AG09309 (cell line): ENCODE measurements around the gene SPINK2.

ENCODE experiments used
- DNase-seq: peaks from one replicate; pipeline ENCODE4 v3.0.0-alpha.2; 2010; ENCODE audit warnings: low read depth
- H3K4me3 ChIP-seq: 2 replicates; pipeline ENCODE4 v1.5.1; 2011; ENCODE audit warnings: mild to moderate bottlenecking, low read depth, low read length, moderate library complexity; ENCODE audit not compliant: control insufficient read depth
- TF ChIP-seq, protein P1 (sequence below): IDR thresholded peaks from 2 replicates; pipeline ENCODE4 v1.5.1; 2011; ENCODE audit warnings: mild to moderate bottlenecking, low read depth, low read length, inconsistent platforms; ENCODE audit not compliant: insufficient read depth, control insufficient read depth; ENCODE audit errors: missing control alignments

The SPINK2 gene

GRCh38 chr4:56803471-56803870 is 18.0 kb downstream of the SPINK2 start:
- TF ChIP-seq, protein P1, sequence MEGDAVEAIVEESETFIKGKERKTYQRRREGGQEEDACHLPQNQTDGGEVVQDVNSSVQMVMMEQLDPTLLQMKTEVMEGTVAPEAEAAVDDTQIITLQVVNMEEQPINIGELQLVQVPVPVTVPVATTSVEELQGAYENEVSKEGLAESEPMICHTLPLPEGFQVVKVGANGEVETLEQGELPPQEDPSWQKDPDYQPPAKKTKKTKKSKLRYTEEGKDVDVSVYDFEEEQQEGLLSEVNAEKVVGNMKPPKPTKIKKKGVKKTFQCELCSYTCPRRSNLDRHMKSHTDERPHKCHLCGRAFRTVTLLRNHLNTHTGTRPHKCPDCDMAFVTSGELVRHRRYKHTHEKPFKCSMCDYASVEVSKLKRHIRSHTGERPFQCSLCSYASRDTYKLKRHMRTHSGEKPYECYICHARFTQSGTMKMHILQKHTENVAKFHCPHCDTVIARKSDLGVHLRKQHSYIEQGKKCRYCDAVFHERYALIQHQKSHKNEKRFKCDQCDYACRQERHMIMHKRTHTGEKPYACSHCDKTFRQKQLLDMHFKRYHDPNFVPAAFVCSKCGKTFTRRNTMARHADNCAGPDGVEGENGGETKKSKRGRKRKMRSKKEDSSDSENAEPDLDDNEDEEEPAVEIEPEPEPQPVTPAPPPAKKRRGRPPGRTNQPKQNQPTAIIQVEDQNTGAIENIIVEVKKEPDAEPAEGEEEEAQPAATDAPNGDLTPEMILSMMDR, result no peak
- no peak for DNase-seq
- no peak overlapping the region for H3K4me3 ChIP-seq

DNA sequence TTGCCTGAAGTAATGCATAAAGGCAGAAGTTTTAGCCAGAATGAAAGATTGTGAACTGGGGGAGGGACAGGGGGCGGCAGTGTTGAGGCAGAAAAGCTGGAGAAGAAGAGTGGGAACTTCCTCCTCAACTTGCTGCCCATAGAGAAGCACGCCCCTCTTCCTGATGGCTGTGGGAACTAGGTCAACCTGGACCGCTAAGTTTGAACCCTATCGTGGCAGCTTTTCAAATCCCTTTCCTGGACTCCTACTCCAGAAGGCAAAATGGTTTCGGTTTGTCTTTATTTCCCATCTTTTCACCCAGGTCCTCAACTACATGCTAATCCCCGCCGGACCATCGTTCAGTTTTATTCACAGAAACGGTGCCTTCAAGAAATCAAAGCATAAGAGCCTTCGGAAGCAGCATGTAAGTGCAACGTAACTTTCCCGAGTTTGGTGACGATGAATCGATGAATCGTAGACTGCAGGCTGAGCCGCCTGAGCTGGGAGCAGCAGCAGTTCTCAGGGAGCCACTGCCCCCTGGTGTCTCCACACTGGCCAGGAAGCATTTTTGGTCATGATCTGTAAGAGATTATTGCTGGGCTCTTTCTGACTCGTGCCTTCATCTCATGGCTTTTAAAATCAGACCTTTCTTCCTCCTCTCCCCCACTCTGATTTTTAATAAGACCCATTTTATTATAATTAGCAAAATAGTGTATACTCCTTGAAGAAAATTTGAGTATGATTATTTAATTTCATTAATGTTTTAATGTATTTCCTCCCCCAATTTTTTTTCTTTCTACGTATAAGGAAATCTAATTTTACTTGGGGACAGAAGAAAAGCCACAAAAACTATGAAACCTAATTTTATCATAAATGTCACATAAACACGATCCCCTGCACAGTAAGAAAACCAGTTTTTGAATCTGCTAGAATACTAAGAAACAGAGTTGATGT is 21.4 kb downstream of the SPINK2 start:
- DNase-seq, result peak; percentile 39
- H3K4me3 ChIP-seq, result peak overlapping the region; percentile 58
- TF ChIP-seq, protein P1, result peak; percentile 96

GRCh38 chr4:56799161-56799759 is 22.2 kb downstream of the SPINK2 start:
- TF ChIP-seq, protein P1, result no peak
- no peak for DNase-seq
- peak overlapping the region; percentile 58; the same call in 1 of the 2 replicates for H3K4me3 ChIP-seq

DNA sequence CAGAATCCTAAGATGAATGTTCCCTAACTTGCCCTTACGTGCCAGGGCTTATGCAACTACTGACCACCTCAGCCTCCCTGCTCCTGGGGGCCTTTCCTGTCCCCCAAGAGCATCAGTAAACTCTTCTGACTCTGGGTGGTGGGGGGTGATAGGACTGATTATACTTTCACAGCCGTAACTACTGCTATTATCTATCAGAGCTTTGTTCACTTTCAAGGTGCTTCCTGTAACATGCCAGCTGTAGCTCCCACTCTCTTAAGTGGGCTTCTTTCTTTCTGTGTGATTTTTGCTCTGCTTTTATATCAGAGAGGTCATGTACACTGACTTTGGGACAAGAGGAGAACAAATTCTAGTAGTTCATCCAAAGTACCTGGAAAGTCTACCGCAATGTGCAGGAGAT is 25.3 kb downstream of the SPINK2 start:
- TF ChIP-seq, protein P1, result no peak
- DNase-seq, result no peak
- H3K4me3 ChIP-seq, result no peak overlapping the region

GRCh38 chr4:56791316-56791715 is 30.2 kb downstream of the SPINK2 start:
- TF ChIP-seq, protein P1, result no peak
- no peak for DNase-seq
- no peak overlapping the region for H3K4me3 ChIP-seq

DNA sequence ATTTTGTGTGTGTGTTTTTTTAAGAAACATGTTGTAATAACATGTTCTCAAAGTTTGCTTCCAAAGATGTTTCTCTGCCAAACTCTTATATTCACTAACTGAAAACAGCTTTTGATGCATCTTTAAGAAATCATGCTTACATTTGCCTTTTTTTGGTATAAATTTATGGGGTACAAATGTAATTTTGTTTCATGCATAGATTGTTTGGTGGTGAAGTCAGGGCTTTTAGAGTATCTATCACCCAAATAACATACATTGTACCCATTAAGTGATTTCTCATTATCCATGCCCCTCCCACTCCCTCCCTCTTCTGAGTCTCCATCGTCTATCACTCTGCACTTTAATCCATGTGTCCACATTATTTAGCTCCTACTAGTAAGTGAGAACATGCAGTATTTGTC is 30.8 kb downstream of the SPINK2 start:
- DNase-seq, result no peak
- TF ChIP-seq, protein P1, result no peak
- no peak overlapping the region for H3K4me3 ChIP-seq
